SK-N-SH (cell line): Measurements from ENCODE around the gene NMNAT2. TPM values are rescaled to one million over a fixed set of nuclear protein-coding genes. Genes with fewer than 3 reads are reported as not detected.

Experiments
- CTCF ChIA-PET: fragments of 300-600, 350-600 bp; formaldehyde crosslinking; extraction: SDS; loops from one replicate; lab custom pipeline; 2021; lab: Yijun Ruan, JAX
- POLR2A ChIA-PET: fragments of 350-600 bp; sonication (Branson Sonifier 250); formaldehyde crosslinking; extraction: SDS; loops from one replicate; lab custom pipeline; 2020; ENCODE audit warnings: antibody characterized with exemption, inconsistent platforms; lab: Yijun Ruan, JAX
- DNase-seq: peaks from one replicate; pipeline ENCODE4 v3.0.0; 2012
- H2AFZ ChIP-seq: fragments of 200-600 bp; sonication (generic); 2 replicates; pipeline ENCODE4 v1.8.1; 2016; ENCODE audit warnings: antibody characterized with exemption, mild to moderate bottlenecking, low read depth
- H3F3A ChIP-seq: fragments of 200-600 bp; sonication (generic); replicated peaks from 2 replicates; pipeline ENCODE3; 2016; ENCODE audit warnings: antibody characterized with exemption, mild to moderate bottlenecking; ENCODE audit not compliant: insufficient read depth
- H3K27ac ChIP-seq, 2 experiments: fragments of 200-500 bp in 1 of 2; fragments of 200-600 bp in 1 of 2; sonication (Bioruptor generic) in 1 of 2; sonication (generic), shearing (Covaris generic) in 1 of 2; 2 replicates each; pipeline versions ENCODE4 v1.5.1 to v1.6.1; 2014 to 2016; ENCODE audit warnings: low read depth in 2 of 2, inconsistent platforms in 1 of 2, low read length in 1 of 2, mild to moderate bottlenecking in 1 of 2, mixed read lengths in 1 of 2
- H3K27me3 ChIP-seq: fragments of 200-600 bp; sonication (generic), shearing (Covaris generic); 2 replicates; pipeline ENCODE4 v1.6.1; 2016; ENCODE audit warnings: mixed run types; ENCODE audit not compliant: insufficient read depth
- H3K36me3 ChIP-seq, 2 experiments: fragments of 200-500 bp in 1 of 2; fragments of 200-600 bp in 1 of 2; sonication (Bioruptor generic) in 1 of 2; sonication (generic) in 1 of 2; replicated peaks in 1 of 2; 2 replicates each; pipeline versions ENCODE3 to v1.5.1; 2014 to 2016; ENCODE audit warnings: low read length in 1 of 2, mild to moderate bottlenecking in 1 of 2; ENCODE audit not compliant: insufficient read depth in 2 of 2, control insufficient read depth in 1 of 2
- H3K4me1 ChIP-seq, 2 experiments: fragments of 200-500 bp in 1 of 2; fragments of 200-600 bp in 1 of 2; sonication (Bioruptor generic) in 1 of 2; sonication (generic), shearing (Covaris generic) in 1 of 2; 2 replicates each; pipeline versions ENCODE4 v1.5.1 to v1.6.1; 2014 to 2016; ENCODE audit warnings: low read depth in 1 of 2, low read length in 1 of 2, mixed run types in 1 of 2; ENCODE audit not compliant: insufficient read depth in 2 of 2, control insufficient read depth in 1 of 2
- H3K4me2 ChIP-seq: fragments of 200-600 bp; sonication (generic), shearing (Covaris generic); 2 replicates; pipeline ENCODE4 v1.6.1; 2017; ENCODE audit warnings: mixed run types
- H3K4me3 ChIP-seq, 2 experiments: fragments of 200-500 bp in 1 of 2; fragments of 200-600 bp in 1 of 2; sonication (Bioruptor generic) in 1 of 2; sonication (generic), shearing (Covaris generic) in 1 of 2; 2 replicates each; pipeline versions ENCODE4 v1.5.1 to v1.8.1; 2014 to 2016; ENCODE audit warnings: low read depth in 2 of 2, inconsistent platforms in 1 of 2, low read length in 1 of 2, mild to moderate bottlenecking in 1 of 2, mixed read lengths in 1 of 2, moderate library complexity in 1 of 2
- H3K79me2 ChIP-seq: fragments of 200-600 bp; sonication (generic); 2 replicates; pipeline ENCODE4 v1.8.1; 2017; ENCODE audit warnings: mild to moderate bottlenecking; ENCODE audit not compliant: insufficient read depth
- H3K9ac ChIP-seq: fragments of 200-600 bp; sonication (generic); 2 replicates; pipeline ENCODE4 v1.6.1; 2017; ENCODE audit warnings: mixed run types
- H3K9me2 ChIP-seq: fragments of 200-600 bp; sonication (generic); 2 replicates; pipeline ENCODE4 v1.6.1; 2017; ENCODE audit warnings: mixed run types
- H3K9me3 ChIP-seq: fragments of 200-600 bp; sonication (generic); 2 replicates; pipeline ENCODE4 v1.6.1; 2017; ENCODE audit warnings: mixed run types, mild to moderate bottlenecking, moderate library complexity
- H4K20me1 ChIP-seq: fragments of 200-600 bp; sonication (generic); 2 replicates; pipeline ENCODE4 v1.6.1; 2017; ENCODE audit warnings: mild to moderate bottlenecking, mixed run types; ENCODE audit not compliant: insufficient read depth
- ELF1 ChIP-seq: IDR thresholded peaks from 2 replicates; pipeline ENCODE4 v1.4.0; 2012
- FOSL2 ChIP-seq: IDR thresholded peaks from 2 replicates; pipeline ENCODE4 v1.4.0; 2012; ENCODE audit warnings: low read depth, mild to moderate bottlenecking, moderate library complexity, borderline replicate concordance
- FOXJ3 ChIP-seq: sonication (generic); formaldehyde crosslinking; IDR thresholded peaks from 2 replicates; pipeline ENCODE4 v1.5.1; 2020; ENCODE audit warnings: mild to moderate bottlenecking, missing genetic modification reagents
- FOXM1 ChIP-seq: IDR thresholded peaks from 2 replicates; pipeline ENCODE4 v1.4.0; 2012; ENCODE audit warnings: low read depth, mild to moderate bottlenecking
- GATA2 ChIP-seq: sonication (generic); formaldehyde crosslinking; IDR thresholded peaks from 2 replicates; pipeline ENCODE4 v1.5.0; 2020; ENCODE audit warnings: mild to moderate bottlenecking, missing genetic modification reagents
- JUND ChIP-seq: IDR thresholded peaks from 2 replicates; pipeline ENCODE4 v1.4.0; 2012
- RCOR1 ChIP-seq: fragments of 150-350 bp; IDR thresholded peaks from 2 replicates; pipeline ENCODE4 v1.6.1; 2017; ENCODE audit warnings: antibody characterized with exemption, low read length
- RFX5 ChIP-seq: IDR thresholded peaks from 2 replicates; pipeline ENCODE4 v1.6.1; 2012; ENCODE audit warnings: mild to moderate bottlenecking, improper control_type of control experiment, low read length
- TCF12 ChIP-seq: IDR thresholded peaks from 2 replicates; pipeline ENCODE4 v1.4.0; 2012
- TEAD4 ChIP-seq: IDR thresholded peaks from 2 replicates; pipeline ENCODE4 v1.4.0; 2012; ENCODE audit warnings: mild to moderate bottlenecking, borderline replicate concordance; ENCODE audit not compliant: insufficient read depth
- WGBS: methylation state at CpG from one replicate; pipeline ENCODE4 v1.1.6; 2017; ENCODE audit warnings: low lambda C conversion rate; 5-methylcytosine and 5-hydroxymethylcytosine counted together
- polyA plus RNA-seq, 3 experiments: library from polyadenylated mRNA; depleted of rRNA; stranded (reverse); fragments of >200 nt; gene quantifications; 2 replicates each; pipeline ENCODE4 v1.2.3, GENCODE V29; 2012
- TF ChIP-seq, protein P1 (sequence below): IDR thresholded peaks from 2 replicates; pipeline ENCODE4 v1.6.1; 2012; ENCODE audit warnings: mild to moderate bottlenecking, low read depth, low read length, moderate library complexity
- TF ChIP-seq, protein P2 (sequence below): fragments of 150-350 bp; IDR thresholded peaks from 2 replicates; pipeline ENCODE4 v1.6.1; 2016; ENCODE audit warnings: mild to moderate bottlenecking, low read depth, low read length
- TF ChIP-seq, protein P3 (sequence below): IDR thresholded peaks from 2 replicates; pipeline ENCODE4 v1.4.0; 2012; ENCODE audit warnings: low read depth
- TF ChIP-seq, protein P4 (sequence below): IDR thresholded peaks from 2 replicates; pipeline ENCODE4; 2012
- TF ChIP-seq, protein P5 (sequence below): IDR thresholded peaks from 2 replicates; pipeline ENCODE4 v1.4.0; 2012; ENCODE audit warnings: low read depth, borderline replicate concordance

Gene NMNAT2
- polyA plus RNA-seq, 1 of the 3 experiments (the other 2 are of a cell fraction): 0.07 TPM

DNA sequence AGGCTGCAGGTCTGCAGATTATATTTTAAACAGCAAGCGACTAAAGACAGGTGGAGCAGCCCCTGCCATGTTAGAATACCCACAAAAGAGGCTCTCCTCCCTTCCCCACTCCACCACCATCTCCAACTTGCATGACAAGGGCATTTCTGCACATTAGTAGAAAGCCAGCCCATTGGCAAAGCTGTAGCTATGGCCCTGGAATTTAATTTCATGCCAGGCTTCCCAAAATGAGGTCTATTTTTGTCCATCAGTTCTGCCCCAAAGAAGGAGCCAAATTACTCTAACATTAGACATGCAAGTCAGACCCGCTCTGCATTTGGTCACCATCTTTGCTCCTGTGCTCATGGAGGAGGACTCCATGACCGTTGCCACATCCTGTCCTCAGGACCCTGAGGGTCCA, 116.9 kb downstream of the NMNAT2 start:
- Histone ChIP-seq H3K27ac (no peak overlapping the region), H4K20me1 (no peaks in the 10 kb centered on the region), H3K9ac (no peak overlapping the region), H2AFZ (no peak overlapping the region), H3K9me3 (no peaks in the 10 kb centered on the region), H3K27me3 (no peaks in the 10 kb centered on the region), H3K4me1 (peaks cover 0 to 25% of the 10 kb centered on the region in 2 experiments; a peak in 1 of 4 replicates), H3K9me2 (no peaks in the 10 kb centered on the region), H3K79me2 (no peaks in the 10 kb centered on the region), H3F3A (no peaks in the 10 kb centered on the region), H3K4me2 (no peak overlapping the region), H3K4me3 (no peak overlapping the region), H3K36me3 (no peaks in the 10 kb centered on the region)
- 53% methylated on average over 3 of the region's 3 CpGs for WGBS
- TF ChIP-seq, protein P1, sequence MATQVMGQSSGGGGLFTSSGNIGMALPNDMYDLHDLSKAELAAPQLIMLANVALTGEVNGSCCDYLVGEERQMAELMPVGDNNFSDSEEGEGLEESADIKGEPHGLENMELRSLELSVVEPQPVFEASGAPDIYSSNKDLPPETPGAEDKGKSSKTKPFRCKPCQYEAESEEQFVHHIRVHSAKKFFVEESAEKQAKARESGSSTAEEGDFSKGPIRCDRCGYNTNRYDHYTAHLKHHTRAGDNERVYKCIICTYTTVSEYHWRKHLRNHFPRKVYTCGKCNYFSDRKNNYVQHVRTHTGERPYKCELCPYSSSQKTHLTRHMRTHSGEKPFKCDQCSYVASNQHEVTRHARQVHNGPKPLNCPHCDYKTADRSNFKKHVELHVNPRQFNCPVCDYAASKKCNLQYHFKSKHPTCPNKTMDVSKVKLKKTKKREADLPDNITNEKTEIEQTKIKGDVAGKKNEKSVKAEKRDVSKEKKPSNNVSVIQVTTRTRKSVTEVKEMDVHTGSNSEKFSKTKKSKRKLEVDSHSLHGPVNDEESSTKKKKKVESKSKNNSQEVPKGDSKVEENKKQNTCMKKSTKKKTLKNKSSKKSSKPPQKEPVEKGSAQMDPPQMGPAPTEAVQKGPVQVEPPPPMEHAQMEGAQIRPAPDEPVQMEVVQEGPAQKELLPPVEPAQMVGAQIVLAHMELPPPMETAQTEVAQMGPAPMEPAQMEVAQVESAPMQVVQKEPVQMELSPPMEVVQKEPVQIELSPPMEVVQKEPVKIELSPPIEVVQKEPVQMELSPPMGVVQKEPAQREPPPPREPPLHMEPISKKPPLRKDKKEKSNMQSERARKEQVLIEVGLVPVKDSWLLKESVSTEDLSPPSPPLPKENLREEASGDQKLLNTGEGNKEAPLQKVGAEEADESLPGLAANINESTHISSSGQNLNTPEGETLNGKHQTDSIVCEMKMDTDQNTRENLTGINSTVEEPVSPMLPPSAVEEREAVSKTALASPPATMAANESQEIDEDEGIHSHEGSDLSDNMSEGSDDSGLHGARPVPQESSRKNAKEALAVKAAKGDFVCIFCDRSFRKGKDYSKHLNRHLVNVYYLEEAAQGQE: no peak
- TF ChIP-seq RFX5 (no peak), FOXM1 (no peak), RCOR1 (no peak), FOXJ3 (no peak), JUND (no peak), TCF12 (no peak), ELF1 (no peak), FOSL2 (no peak), TEAD4 (no peak), GATA2 (CRISPR knock-in tag) (no peak)
- TF ChIP-seq, protein P2, sequence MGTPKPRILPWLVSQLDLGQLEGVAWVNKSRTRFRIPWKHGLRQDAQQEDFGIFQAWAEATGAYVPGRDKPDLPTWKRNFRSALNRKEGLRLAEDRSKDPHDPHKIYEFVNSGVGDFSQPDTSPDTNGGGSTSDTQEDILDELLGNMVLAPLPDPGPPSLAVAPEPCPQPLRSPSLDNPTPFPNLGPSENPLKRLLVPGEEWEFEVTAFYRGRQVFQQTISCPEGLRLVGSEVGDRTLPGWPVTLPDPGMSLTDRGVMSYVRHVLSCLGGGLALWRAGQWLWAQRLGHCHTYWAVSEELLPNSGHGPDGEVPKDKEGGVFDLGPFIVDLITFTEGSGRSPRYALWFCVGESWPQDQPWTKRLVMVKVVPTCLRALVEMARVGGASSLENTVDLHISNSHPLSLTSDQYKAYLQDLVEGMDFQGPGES: no peak
- TF ChIP-seq, protein P3, sequence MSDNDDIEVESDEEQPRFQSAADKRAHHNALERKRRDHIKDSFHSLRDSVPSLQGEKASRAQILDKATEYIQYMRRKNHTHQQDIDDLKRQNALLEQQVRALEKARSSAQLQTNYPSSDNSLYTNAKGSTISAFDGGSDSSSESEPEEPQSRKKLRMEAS: no peak
- TF ChIP-seq, protein P4, sequence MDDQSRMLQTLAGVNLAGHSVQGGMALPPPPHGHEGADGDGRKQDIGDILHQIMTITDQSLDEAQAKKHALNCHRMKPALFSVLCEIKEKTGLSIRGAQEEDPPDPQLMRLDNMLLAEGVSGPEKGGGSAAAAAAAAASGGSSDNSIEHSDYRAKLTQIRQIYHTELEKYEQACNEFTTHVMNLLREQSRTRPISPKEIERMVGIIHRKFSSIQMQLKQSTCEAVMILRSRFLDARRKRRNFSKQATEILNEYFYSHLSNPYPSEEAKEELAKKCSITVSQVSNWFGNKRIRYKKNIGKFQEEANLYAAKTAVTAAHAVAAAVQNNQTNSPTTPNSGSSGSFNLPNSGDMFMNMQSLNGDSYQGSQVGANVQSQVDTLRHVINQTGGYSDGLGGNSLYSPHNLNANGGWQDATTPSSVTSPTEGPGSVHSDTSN: no peak
- TF ChIP-seq, protein P5, sequence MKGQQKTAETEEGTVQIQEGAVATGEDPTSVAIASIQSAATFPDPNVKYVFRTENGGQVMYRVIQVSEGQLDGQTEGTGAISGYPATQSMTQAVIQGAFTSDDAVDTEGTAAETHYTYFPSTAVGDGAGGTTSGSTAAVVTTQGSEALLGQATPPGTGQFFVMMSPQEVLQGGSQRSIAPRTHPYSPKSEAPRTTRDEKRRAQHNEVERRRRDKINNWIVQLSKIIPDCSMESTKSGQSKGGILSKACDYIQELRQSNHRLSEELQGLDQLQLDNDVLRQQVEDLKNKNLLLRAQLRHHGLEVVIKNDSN: no peak
- POLR2A ChIA-PET: no interaction called here
- CTCF ChIA-PET: no interaction called here
- DNase-seq: no peak
